ENCODE measurements around the gene ACP7.

DNA sequence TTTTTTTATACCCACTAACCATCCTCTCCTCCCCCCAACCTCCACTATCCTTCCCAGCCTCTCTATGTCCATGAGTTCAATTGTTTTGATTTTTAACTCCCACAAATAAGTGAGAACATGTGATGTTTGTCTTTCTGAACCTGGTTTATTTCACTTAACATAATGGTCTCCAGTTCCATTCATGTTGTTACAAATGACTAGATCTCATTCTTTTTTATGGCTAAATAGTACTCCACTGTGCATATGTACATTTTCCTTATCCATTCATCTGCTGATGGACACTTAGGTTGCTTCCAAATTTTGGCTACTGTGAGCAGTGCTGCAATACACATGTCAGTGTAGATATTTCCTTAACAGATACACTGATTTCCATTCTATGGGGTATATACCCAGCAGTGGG, 24.9 kb upstream of the ACP7 start:
- TF ChIP-seq, protein P1, sequence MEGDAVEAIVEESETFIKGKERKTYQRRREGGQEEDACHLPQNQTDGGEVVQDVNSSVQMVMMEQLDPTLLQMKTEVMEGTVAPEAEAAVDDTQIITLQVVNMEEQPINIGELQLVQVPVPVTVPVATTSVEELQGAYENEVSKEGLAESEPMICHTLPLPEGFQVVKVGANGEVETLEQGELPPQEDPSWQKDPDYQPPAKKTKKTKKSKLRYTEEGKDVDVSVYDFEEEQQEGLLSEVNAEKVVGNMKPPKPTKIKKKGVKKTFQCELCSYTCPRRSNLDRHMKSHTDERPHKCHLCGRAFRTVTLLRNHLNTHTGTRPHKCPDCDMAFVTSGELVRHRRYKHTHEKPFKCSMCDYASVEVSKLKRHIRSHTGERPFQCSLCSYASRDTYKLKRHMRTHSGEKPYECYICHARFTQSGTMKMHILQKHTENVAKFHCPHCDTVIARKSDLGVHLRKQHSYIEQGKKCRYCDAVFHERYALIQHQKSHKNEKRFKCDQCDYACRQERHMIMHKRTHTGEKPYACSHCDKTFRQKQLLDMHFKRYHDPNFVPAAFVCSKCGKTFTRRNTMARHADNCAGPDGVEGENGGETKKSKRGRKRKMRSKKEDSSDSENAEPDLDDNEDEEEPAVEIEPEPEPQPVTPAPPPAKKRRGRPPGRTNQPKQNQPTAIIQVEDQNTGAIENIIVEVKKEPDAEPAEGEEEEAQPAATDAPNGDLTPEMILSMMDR (IDR thresholded peaks at IDR 0.05): no peak
- TF ChIP-seq ZFX (IDR thresholded peaks at IDR 0.05; ENCODE audit: borderline replicate concordance): no peak

All from 22Rv1 (cell line).